ENCODE results near the gene DOCK2.

DNA sequence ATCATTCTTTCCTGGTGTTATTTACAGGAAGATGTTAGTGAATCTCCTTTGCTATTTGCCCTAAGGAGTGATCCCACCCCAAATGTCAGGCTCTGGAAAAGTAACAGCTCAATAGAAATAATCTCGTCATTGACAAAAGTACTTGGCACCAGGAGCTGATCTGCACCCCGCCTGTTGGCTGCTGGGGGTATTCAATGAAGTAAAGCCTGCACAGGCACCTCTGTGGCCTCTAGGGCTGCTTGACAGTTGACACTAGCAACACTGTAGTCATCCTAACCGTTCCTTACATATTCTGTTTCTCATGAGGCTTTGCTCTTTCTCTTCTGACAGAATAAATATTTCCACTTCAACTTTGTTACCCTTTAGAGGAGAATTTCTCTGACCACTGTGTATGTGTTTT lies 103.4 kb downstream of the DOCK2 start:
- no peak for TF ChIP-seq RAD21 (conservative IDR thresholded peaks at IDR 0.05 in 1 of 2, IDR thresholded peaks at IDR 0.05 in 1 of 2)
- TF ChIP-seq BHLHE40 (IDR thresholded peaks at IDR 0.05; ENCODE audit: low read depth, low read length): no peak
- TF ChIP-seq, protein P1, sequence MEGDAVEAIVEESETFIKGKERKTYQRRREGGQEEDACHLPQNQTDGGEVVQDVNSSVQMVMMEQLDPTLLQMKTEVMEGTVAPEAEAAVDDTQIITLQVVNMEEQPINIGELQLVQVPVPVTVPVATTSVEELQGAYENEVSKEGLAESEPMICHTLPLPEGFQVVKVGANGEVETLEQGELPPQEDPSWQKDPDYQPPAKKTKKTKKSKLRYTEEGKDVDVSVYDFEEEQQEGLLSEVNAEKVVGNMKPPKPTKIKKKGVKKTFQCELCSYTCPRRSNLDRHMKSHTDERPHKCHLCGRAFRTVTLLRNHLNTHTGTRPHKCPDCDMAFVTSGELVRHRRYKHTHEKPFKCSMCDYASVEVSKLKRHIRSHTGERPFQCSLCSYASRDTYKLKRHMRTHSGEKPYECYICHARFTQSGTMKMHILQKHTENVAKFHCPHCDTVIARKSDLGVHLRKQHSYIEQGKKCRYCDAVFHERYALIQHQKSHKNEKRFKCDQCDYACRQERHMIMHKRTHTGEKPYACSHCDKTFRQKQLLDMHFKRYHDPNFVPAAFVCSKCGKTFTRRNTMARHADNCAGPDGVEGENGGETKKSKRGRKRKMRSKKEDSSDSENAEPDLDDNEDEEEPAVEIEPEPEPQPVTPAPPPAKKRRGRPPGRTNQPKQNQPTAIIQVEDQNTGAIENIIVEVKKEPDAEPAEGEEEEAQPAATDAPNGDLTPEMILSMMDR (IDR thresholded peaks at IDR 0.05): no peak
- TF ChIP-seq JUN (IDR thresholded peaks at IDR 0.05): no peak
- TF ChIP-seq, protein P2, sequence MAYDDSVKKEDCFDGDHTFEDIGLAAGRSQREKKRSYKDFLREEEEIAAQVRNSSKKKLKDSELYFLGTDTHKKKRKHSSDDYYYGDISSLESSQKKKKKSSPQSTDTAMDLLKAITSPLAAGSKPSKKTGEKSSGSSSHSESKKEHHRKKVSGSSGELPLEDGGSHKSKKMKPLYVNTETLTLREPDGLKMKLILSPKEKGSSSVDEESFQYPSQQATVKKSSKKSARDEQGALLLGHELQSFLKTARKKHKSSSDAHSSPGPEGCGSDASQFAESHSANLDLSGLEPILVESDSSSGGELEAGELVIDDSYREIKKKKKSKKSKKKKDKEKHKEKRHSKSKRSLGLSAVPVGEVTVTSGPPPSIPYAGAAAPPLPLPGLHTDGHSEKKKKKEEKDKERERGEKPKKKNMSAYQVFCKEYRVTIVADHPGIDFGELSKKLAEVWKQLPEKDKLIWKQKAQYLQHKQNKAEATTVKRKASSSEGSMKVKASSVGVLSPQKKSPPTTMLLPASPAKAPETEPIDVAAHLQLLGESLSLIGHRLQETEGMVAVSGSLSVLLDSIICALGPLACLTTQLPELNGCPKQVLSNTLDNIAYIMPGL (CRISPR knock-in tag; IDR thresholded peaks at IDR 0.05; ENCODE audit: borderline replicate concordance): no peak
- TF ChIP-seq KDM5A (IDR thresholded peaks at IDR 0.05): no peak
- no peak for TF ChIP-seq TFCP2L1 (CRISPR knock-in tag; IDR thresholded peaks at IDR 0.05)

Measured in A549 (cell line).